Astrocyte (in vitro differentiated cells and primary cell): Measurements from ENCODE around the gene EARS2. TPM values are rescaled to one million over a fixed set of nuclear protein-coding genes. Genes with fewer than 3 reads are reported as not detected.

Experiments used
- DNase-seq: peaks from one replicate; pipeline ENCODE4 v3.0.0-alpha.2; 2010; ENCODE audit warnings: low read depth
- FAIRE-seq: peaks from 2 replicates; lab custom pipeline; 2011; peaks lifted over from hg19 to GRCh38; lab: Jason Lieb, UNC
- H2AFZ ChIP-seq: 2 replicates; pipeline ENCODE4 v1.6.0; 2012; ENCODE audit warnings: low read depth, low read length, inconsistent platforms
- H3K27ac ChIP-seq: 2 replicates; pipeline ENCODE4 v1.5.1; 2011; ENCODE audit warnings: low read depth, low read length, inconsistent platforms
- H3K27me3 ChIP-seq: 2 replicates; pipeline ENCODE4 v1.6.0; 2011; ENCODE audit warnings: low read length, inconsistent platforms; ENCODE audit not compliant: insufficient read depth
- H3K36me3 ChIP-seq: 2 replicates; pipeline ENCODE4 v1.5.1; 2011; ENCODE audit warnings: low read length, inconsistent platforms; ENCODE audit not compliant: insufficient read depth
- H3K4me1 ChIP-seq: 2 replicates; pipeline ENCODE4 v1.5.1; 2011; ENCODE audit warnings: low read length, inconsistent platforms; ENCODE audit not compliant: insufficient read depth
- H3K4me2 ChIP-seq: 2 replicates; pipeline ENCODE4 v1.6.0; 2012; ENCODE audit warnings: low read length, inconsistent platforms
- H3K4me3 ChIP-seq: 2 replicates; pipeline ENCODE4 v1.5.1; 2011; ENCODE audit warnings: low read depth, mild to moderate bottlenecking, low read length, inconsistent platforms; ENCODE audit not compliant: insufficient read depth
- H3K79me2 ChIP-seq: 2 replicates; pipeline ENCODE4 v1.6.0; 2012; ENCODE audit warnings: mild to moderate bottlenecking, low read length, inconsistent platforms; ENCODE audit not compliant: insufficient read depth
- H3K9ac ChIP-seq: 2 replicates; pipeline ENCODE4 v1.6.0; 2012; ENCODE audit warnings: mild to moderate bottlenecking, low read length, inconsistent platforms
- H3K9me3 ChIP-seq: 2 replicates; pipeline ENCODE4 v1.5.1; 2012; ENCODE audit warnings: low read depth, mild to moderate bottlenecking, low read length, inconsistent platforms; ENCODE audit not compliant: insufficient read depth
- H4K20me1 ChIP-seq: 2 replicates; pipeline ENCODE4 v1.6.0; 2012; ENCODE audit warnings: low read length, inconsistent platforms; ENCODE audit not compliant: insufficient read depth
- H3K27ac Mint-ChIP-seq: one replicate; pipeline ENCODE4 v1.8.0; 2021; ENCODE audit warnings: mild to moderate bottlenecking, mixed read lengths; ENCODE audit not compliant: unreplicated experiment
- H3K27me3 Mint-ChIP-seq: one replicate; pipeline ENCODE4 v1.8.0; 2021; ENCODE audit warnings: low read depth, mixed read lengths; ENCODE audit not compliant: unreplicated experiment
- H3K36me3 Mint-ChIP-seq: one replicate; pipeline ENCODE4 v1.8.0; 2021; ENCODE audit warnings: low read depth, mixed read lengths; ENCODE audit not compliant: unreplicated experiment
- H3K4me1 Mint-ChIP-seq: one replicate; pipeline ENCODE4 v1.8.0; 2021; ENCODE audit warnings: low read depth, mixed read lengths; ENCODE audit not compliant: unreplicated experiment
- H3K4me3 Mint-ChIP-seq: one replicate; pipeline ENCODE4 v1.8.0; 2021; ENCODE audit warnings: mild to moderate bottlenecking, moderate library complexity, mixed read lengths; ENCODE audit not compliant: unreplicated experiment
- H3K9me3 Mint-ChIP-seq: one replicate; pipeline ENCODE4 v1.8.0; 2021; ENCODE audit warnings: mild to moderate bottlenecking, mixed read lengths; ENCODE audit not compliant: unreplicated experiment
- EZH2 ChIP-seq: IDR thresholded peaks from 2 replicates; pipeline ENCODE4 v1.6.1; 2012; ENCODE audit warnings: mild to moderate bottlenecking, low read length, inconsistent platforms; ENCODE audit not compliant: insufficient read depth
- total RNA-seq: library from RNA; stranded (reverse); gene quantifications from 2 replicates; pipeline ENCODE4 v1.2.1, GENCODE V29; 2021
- TF ChIP-seq, protein P1 (sequence below): IDR thresholded peaks from 2 replicates; pipeline ENCODE4 v1.5.1; 2011; ENCODE audit warnings: low read depth, mild to moderate bottlenecking, inconsistent platforms, low read length, moderate library complexity; ENCODE audit not compliant: insufficient read depth

EARS2 gene
- total RNA-seq, 1 donor from 2014 or later = 19.4 TPM

DNA sequence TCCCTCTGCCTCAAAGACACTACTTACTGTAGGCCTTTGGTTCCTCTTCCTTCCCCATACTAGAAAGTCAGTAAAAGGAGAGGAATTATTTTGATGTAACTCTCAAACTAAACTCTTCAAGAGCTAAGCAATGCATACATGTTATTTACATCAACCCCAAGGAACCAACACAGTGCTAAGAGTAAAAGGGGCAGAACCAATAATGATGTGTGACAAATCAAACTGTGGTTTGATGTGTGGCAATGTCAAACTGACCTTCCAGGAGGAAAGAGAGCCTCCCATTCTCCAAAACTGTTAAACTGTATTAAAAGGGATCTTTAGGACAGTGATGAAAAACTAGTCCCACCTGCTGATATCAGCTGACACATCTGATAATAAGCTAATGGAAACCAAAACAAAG, 23.2 kb upstream of the EARS2 start:
- peaks cover 31% of the 10 kb centered on the region for H3K36me3 ChIP-seq

GRCh38 chr16:23579371-23579770, 22.2 kb upstream of the EARS2 start:
- Histone ChIP-seq H4K20me1 (peaks cover 6% of the 10 kb centered on the region), H3K9ac (no peak overlapping the region), H2AFZ (no peak overlapping the region), H3K27me3 (no peaks in the 10 kb centered on the region), H3K79me2 (no peaks in the 10 kb centered on the region), H3K4me2 (no peak overlapping the region), H3K4me3 (no peak overlapping the region), H3K9me3 (no peaks in the 10 kb centered on the region), H3K27ac (no peak overlapping the region), H3K36me3 (peaks cover 24% of the 10 kb centered on the region), H3K4me1 (no peaks in the 10 kb centered on the region)
- Mint-ChIP-seq H3K4me1 (no peaks in the 10 kb centered on the region), H3K27ac (no peak overlapping the region), H3K27me3 (no peaks in the 10 kb centered on the region), H3K4me3 (no peak overlapping the region), H3K36me3 (peaks cover 13% of the 10 kb centered on the region), H3K9me3 (peaks cover 2% of the 10 kb centered on the region)
- FAIRE-seq (no peak), DNase-seq (no peak)
- TF ChIP-seq, protein P1, sequence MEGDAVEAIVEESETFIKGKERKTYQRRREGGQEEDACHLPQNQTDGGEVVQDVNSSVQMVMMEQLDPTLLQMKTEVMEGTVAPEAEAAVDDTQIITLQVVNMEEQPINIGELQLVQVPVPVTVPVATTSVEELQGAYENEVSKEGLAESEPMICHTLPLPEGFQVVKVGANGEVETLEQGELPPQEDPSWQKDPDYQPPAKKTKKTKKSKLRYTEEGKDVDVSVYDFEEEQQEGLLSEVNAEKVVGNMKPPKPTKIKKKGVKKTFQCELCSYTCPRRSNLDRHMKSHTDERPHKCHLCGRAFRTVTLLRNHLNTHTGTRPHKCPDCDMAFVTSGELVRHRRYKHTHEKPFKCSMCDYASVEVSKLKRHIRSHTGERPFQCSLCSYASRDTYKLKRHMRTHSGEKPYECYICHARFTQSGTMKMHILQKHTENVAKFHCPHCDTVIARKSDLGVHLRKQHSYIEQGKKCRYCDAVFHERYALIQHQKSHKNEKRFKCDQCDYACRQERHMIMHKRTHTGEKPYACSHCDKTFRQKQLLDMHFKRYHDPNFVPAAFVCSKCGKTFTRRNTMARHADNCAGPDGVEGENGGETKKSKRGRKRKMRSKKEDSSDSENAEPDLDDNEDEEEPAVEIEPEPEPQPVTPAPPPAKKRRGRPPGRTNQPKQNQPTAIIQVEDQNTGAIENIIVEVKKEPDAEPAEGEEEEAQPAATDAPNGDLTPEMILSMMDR = no peak
- no peak for TF ChIP-seq EZH2

More for the DNA sequence above, 23.2 kb upstream of the EARS2 start:
- DNase-seq = no peak
- Mint-ChIP-seq H3K4me3 (no peak overlapping the region), H3K9me3 (peaks cover 2% of the 10 kb centered on the region), H3K27me3 (no peaks in the 10 kb centered on the region), H3K27ac (no peak overlapping the region), H3K4me1 (no peaks in the 10 kb centered on the region), H3K36me3 (peaks cover 10% of the 10 kb centered on the region)
- Histone ChIP-seq H3K27me3 (no peaks in the 10 kb centered on the region), H3K4me2 (no peak overlapping the region), H4K20me1 (peaks cover under 1% of the 10 kb centered on the region), H3K4me3 (no peak overlapping the region), H3K9me3 (no peaks in the 10 kb centered on the region), H3K4me1 (no peaks in the 10 kb centered on the region), H3K9ac (no peak overlapping the region), H3K79me2 (no peaks in the 10 kb centered on the region), H3K27ac (no peak overlapping the region), H2AFZ (no peak overlapping the region)
- no peak for FAIRE-seq
- no peak for TF ChIP-seq EZH2
- TF ChIP-seq, protein P1 = no peak

- TF ChIP-seq EZH2 = no peak
- TF ChIP-seq, protein P1 = no peak
- no peaks in the 10 kb centered on the region for H3K27me3 ChIP-seq
- H3K27ac ChIP-seq = no peak overlapping the region
- no peaks in the 10 kb centered on the region for H3K9me3 Mint-ChIP-seq
- H3K4me3 Mint-ChIP-seq = no peak overlapping the region
- DNase-seq (no peak), FAIRE-seq (no peak)
- H3K27ac Mint-ChIP-seq = peak overlapping the region; percentile 44
- no peaks in the 10 kb centered on the region for H3K4me1 Mint-ChIP-seq
- H4K20me1 ChIP-seq = peaks cover 17% of the 10 kb centered on the region
- no peak overlapping the region for H3K4me3 ChIP-seq
- H2AFZ ChIP-seq = no peak overlapping the region
- no peaks in the 10 kb centered on the region for H3K9me3 ChIP-seq
- H3K36me3 ChIP-seq = peaks cover 31% of the 10 kb centered on the region
- H3K9ac ChIP-seq = no peak overlapping the region
- no peaks in the 10 kb centered on the region for H3K4me1 ChIP-seq
- no peaks in the 10 kb centered on the region for H3K27me3 Mint-ChIP-seq
- peaks cover 11% of the 10 kb centered on the region for H3K36me3 Mint-ChIP-seq
- H3K4me2 ChIP-seq = no peak overlapping the region
- H3K79me2 ChIP-seq = no peaks in the 10 kb centered on the region
Observed at GRCh38 chr16:23578101-23578830, 21.1 kb upstream of the EARS2 start.
